ENCODE measurements around the gene TMEM234.

TMEM234 gene

GRCh38 chr1:32201011-32201855 lies 20.9 kb downstream of the TMEM234 start:
- DNase-seq (ENCODE audit: low read depth in 4 of 4, low spot score in 1 of 4): peak; percentile 33 to 75 (median 62)

GRCh38 chr1:32200226-32201010 lies 21.7 kb downstream of the TMEM234 start, which contains the start of gene CCDC28B:
Gene CCDC28B, plus strand, starts transcription at chr1:32200595. Its CDS starts 1,341 bp downstream, at chr1:32201936.
- DNase-seq (ENCODE audit: low read depth in 4 of 4, low spot score in 1 of 4): peak in 3 of 4 experiments; percentile 26 to 35 (median 30)

GRCh38 chr1:32199717-32200072 lies 22.5 kb downstream of the TMEM234 start:
- no peak for DNase-seq (ENCODE audit: low read depth in 4 of 4, low spot score in 1 of 4)

GRCh38 chr1:32199043-32199716 lies 23.0 kb downstream of the TMEM234 start:
- no peak for DNase-seq (ENCODE audit: low read depth in 4 of 4, low spot score in 1 of 4)

- no peak for DNase-seq (ENCODE audit: low read depth in 4 of 4, low spot score in 1 of 4)
Observed at GRCh38 chr1:32198237-32199042, 23.7 kb downstream of the TMEM234 start.

GRCh38 chr1:32197837-32198236 lies 24.3 kb downstream of the TMEM234 start:
- DNase-seq (ENCODE audit: low read depth in 4 of 4, low spot score in 1 of 4): no peak

- no peak for DNase-seq (ENCODE audit: low read depth in 4 of 4, low spot score in 1 of 4)
Observed at GRCh38 chr1:32197074-32197473, 25.1 kb downstream of the TMEM234 start.

- DNase-seq (ENCODE audit: low read depth in 4 of 4, low spot score in 1 of 4): no peak
Observed at GRCh38 chr1:32195972-32196823, 26.0 kb downstream of the TMEM234 start.

GRCh38 chr1:32195531-32195930 lies 26.6 kb downstream of the TMEM234 start:
- no peak for DNase-seq (ENCODE audit: low read depth in 4 of 4, low spot score in 1 of 4)

GRCh38 chr1:32194984-32195383 lies 27.2 kb downstream of the TMEM234 start:
- DNase-seq (ENCODE audit: low read depth in 4 of 4, low spot score in 1 of 4): no peak

- no peak for DNase-seq (ENCODE audit: low read depth in 4 of 4, low spot score in 1 of 4)
Observed at GRCh38 chr1:32192220-32192948, 29.8 kb downstream of the TMEM234 start.

GRCh38 chr1:32187850-32188249 lies 34.3 kb downstream of the TMEM234 start:
- no peak for DNase-seq (ENCODE audit: low read depth in 4 of 4, low spot score in 1 of 4)

- no peak for DNase-seq (ENCODE audit: low read depth in 4 of 4, low spot score in 1 of 4)
Observed at GRCh38 chr1:32186491-32186890, 35.7 kb downstream of the TMEM234 start.

- no peak for DNase-seq (ENCODE audit: low read depth in 4 of 4, low spot score in 1 of 4)
Observed at GRCh38 chr1:32186077-32186476, 36.1 kb downstream of the TMEM234 start.

- no peak for DNase-seq (ENCODE audit: low read depth in 4 of 4, low spot score in 1 of 4)
Observed at GRCh38 chr1:32184650-32185049, 37.5 kb downstream of the TMEM234 start.

GRCh38 chr1:32182060-32182459 lies 40.1 kb downstream of the TMEM234 start:
- DNase-seq (ENCODE audit: low read depth in 4 of 4, low spot score in 1 of 4): no peak

GRCh38 chr1:32181563-32181962 lies 40.6 kb downstream of the TMEM234 start:
- DNase-seq (ENCODE audit: low read depth in 4 of 4, low spot score in 1 of 4): no peak

GRCh38 chr1:32181065-32181464 lies 41.1 kb downstream of the TMEM234 start:
- DNase-seq (ENCODE audit: low read depth in 4 of 4, low spot score in 1 of 4): no peak
